Posterior vena cava (tissue), 2 donors: ENCODE data around the gene EXOC3L4. TPM values are rescaled to one million over a fixed set of nuclear protein-coding genes. Genes with fewer than 3 reads are reported as not detected.

Source experiments
- DNase-seq: peaks from one replicate; pipeline ENCODE4 v3.0.0-alpha.2; 2020; ENCODE audit warnings: low spot score
- intact Hi-C, 2 donors: fragments of 100-400 bp; cut with DNase I; formaldehyde crosslinking; loops; one replicate each; pipeline versions ENCODE4 v1.14.1 to v1.14.2; 2022 to 2023
- total RNA-seq, 2 donors: library from RNA; stranded (reverse); fragmentation: NEBNext Ultra II Directional; extraction: Animal tissue kit (Norgen Biotek cat#: 25700); gene quantifications; one replicate each; pipeline ENCODE4 v1.2.1, GENCODE V29; 2021
- donor health status: DM: yes; HTN: yes; CAD: no.
- donor health status: DM: yes; HTN: yes; CAD: no.

EXOC3L4 gene
- total RNA-seq, 2 donors from 2014 or later: 1.0 to 2.5 TPM

DNA sequence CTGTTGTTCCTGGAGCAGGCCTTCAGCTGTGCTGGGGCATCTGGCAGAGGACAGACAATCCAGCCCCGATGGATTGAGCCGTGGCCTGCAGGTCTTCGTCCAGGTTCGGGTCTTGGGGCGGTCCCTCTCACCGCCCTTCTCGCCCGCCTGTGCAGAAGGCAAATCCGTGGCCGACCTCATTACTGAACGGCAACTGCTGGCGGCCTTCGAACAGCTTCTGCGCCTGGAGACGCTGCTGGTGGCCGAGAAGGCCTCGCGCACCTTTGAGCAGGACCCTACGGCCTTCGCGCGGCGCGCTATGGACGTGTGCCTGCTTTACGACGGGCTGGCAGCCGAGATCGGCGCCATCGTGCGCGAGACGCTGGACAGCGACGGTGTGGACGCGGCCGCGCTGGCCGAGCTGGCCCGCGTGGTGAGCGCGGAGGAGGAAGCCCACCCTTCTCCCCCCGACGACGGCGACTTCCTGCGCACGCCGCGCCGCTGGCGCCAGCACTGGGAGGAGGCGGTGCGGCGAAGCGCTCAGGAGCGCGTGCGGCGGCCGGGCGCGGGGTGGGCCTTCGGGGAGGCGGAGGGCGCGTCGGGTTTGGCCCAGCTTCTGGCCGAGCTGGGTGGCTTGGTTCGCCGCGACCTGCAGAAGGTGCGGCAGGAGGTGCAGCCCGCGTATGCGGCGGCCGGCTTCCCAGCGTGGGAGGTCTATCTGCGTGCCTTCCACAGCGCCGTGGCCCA, 7.6 kb downstream of the EXOC3L4 start:
- no peak for DNase-seq
- intact Hi-C loops: no loop called here

DNA sequence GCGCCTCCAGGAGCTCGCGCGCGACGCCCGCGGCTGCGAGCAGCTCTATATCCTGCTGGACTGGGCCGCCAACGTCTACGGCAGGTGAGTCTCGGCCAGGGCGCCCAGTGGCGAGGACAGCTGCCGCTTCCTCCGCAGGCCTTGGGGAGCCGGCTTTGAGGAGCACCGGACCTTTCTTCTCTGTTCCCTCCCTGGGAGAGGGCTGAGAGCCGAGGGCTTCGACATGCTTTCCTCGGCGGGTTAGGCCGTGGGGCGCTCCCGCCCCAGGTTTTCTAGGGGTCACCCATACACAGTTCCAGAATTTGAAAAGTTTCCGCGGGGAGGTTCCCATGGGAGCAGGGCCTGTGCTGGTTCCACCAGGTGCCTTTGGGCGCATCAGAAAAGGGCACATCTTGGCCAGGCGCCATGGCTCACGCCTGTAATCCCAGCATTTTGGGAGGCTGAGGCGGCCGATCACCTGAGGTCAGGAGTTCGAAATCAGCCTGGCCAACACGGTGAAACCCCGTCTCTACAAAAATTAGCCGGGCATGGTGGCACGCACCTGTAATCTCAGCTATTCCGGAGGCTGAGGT, 8.2 kb downstream of the EXOC3L4 start:
- no peak for DNase-seq
- intact Hi-C loops: no loop called here

DNA sequence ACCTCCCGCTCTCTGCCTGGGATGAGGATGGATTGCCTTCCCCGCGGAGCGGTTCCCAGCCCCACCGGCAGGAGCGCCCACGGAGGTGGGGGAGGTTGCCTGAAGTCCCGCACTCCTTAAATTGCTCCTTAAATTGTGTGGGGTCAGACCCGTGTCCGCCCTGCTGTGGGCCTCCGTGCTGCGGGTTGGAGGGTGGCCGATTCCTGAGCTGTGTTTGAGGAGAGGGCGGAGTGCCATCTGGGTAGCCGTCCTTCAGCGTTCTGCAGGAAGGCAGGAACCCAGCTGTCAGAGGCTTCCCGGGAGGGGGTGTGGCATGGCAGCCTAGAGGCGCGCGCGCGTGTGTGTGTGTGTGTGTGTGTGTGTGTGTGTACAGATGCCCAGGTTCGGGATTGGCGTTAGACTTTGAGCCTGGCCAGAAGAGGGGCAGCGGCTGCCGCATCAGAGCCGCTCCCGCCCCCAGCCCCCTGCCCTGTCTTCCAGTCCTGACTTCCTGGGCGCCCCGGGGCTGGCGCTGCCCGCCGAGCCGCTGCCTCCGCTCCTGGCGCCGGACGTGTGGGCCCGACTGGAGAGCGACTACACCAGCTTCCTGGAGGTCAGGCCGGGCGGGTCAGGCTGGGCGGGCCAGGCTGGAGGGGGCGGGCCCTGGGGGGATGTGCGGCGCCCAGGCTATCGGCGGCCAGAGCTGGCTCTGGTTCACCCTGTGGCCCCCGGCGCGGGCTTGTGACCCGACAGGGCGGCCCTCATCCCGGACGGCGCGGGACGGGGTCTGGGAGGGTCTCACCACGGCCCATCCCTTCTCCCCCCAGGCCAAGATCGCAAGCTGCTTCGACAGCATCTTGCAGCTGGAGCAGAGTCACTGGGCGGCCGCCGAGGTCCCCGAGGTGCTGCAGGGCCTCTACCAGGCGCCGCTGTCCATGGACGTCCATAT, 9.2 kb downstream of the EXOC3L4 start:
- intact Hi-C loops: loop anchor here in 1 of 2 donors (2.0 kb wide), 1 partner anchor 83 kb away; no protein-coding TSS in a partner anchor
- no peak for DNase-seq

DNA sequence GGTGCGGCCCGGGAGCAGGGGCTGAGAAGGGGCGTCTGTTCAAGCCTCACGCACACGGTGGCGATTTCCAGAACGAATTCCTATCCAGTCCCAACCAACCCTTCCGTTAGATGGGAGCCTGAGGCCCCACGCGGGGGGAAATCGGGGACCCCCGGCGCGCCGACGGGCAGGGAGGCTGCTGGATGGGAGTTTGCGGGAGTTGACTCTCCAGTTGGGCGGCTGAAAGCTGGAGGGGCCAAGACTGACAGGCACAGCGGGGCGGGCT, 9.8 kb downstream of the EXOC3L4 start:
- intact Hi-C loops: loop anchor here in 1 of 2 donors (2.0 kb wide), 1 partner anchor 82 kb away; no protein-coding TSS in a partner anchor

DNA sequence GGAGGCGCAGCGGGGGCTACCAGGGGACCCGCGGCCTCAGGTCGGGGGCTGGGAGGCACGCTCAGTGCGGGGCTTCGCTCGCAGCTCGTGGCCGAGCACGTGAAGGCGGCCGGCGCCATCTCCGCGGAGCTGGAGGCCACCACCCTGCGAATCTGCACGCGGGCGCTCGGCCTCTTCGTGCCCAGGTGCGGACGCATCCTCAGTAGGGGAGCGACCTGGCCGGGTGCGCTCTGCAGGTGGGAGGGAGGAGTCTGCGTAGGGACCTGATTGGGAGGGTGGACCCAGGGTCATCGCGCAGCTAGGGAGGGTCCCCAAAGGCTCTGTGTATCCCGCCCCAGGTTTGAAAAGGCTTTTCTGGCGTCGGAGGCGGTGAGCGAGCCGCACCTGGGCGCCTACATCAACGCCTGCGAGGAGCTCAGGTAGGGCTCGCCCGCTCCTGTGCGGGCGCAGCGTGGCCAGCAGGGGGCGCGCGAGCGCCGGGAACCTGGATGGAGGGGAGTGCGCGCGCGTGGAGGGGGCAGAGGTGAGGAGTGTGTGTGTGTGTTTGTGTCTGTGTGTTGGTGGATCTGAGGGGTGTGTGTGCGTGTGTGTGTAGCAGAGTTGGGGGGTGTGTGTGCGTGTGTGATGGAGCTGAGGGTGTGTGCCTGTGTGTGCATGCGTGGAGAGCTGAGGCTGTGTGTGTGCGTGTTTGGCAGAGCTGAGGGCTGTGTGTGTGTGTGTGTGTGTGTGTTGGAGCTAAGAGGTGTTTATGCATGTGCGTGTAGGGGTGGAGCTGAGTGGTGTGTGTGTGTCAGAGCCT, 10.3 kb downstream of the EXOC3L4 start:
- intact Hi-C loops: loop anchor here (2.0 to 5.0 kb wide), 3 partner anchors 72 to 187 kb away; no protein-coding TSS in a partner anchor
- DNase-seq: no peak

More for the DNA sequence above, 9.8 kb downstream of the EXOC3L4 start:
- no peak for DNase-seq

DNA sequence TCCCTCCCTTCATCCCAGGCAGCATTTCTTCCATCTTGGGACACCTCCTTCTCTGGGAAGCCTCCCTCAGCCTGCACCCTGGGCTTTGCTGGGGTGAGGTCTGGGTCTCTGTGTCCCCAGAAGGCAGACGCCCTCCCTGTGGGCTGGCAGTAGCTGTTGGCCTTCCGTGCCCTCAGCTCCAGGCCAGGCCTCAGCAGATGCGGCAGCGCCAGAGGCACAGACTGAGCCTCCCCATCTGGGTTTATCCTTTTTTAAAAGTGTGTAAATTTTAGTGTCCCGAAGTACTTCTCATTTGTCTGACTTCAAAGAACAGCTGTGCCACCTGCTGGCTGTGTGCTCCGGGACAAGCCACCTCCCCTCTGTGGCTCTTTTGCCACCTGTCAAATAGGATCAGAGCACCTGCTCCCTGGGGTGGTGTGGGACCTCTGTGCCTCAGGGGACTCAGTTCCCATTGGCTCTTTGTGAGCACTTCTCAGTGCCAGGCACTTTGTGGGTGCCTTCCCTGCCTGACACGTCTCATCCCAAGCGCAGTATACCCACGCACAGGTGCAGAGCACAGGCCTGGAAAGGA, 11.1 kb downstream of the EXOC3L4 start:
- intact Hi-C loops: loop anchor here (2.0 to 5.0 kb wide), 3 partner anchors 72 to 187 kb away; no protein-coding TSS in a partner anchor
- no peak for DNase-seq

- intact Hi-C loops: loop anchor here (5.0 kb wide), 2 partner anchors 70 to 185 kb away; no protein-coding TSS in a partner anchor
- no peak for DNase-seq
These were observed 12.9 kb downstream of the EXOC3L4 start for GRCh38 chr14:103107455-103107854.

DNA sequence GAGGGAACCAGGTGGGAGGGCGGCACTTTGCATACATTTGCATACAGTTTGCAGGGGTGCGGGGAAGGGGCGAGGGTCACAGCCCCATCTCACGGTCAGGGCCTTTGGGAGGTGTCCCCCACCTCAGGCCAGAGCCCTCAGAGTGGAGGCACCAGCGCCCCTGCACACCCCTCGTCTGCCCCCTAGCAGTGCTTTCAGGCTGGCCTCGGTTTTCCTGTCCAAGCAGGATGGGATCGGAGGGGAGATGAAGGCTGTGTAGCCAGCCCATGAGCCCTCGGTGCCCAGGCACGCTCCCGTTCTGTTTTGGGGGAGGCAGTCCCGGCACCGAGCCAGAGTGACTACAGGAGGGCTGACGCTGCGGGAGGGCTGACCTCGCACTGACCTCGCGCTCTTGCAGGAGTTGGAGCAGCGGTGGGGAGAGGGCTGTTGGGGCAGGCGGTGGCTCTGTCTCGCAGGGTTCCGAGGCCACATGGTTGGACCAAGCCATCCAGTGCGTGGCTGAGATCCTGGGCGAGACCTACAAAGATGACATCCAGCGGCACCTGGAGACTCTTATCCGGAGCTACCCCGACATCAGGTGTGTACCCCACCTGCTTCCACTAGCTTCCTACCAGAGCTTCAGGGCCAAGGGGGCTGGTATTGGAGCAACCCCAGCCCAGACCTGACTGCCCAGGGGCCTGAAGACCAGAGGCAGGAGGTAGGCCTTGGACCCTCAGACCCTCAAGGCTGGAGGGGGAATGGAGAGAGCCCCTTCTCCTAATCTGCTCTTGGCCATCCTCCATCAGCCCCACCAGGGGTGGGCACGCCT, 13.6 kb downstream of the EXOC3L4 start:
- intact Hi-C loops: loop anchor here (5.0 kb wide), 2 partner anchors 69 to 184 kb away; no protein-coding TSS in a partner anchor
- DNase-seq: no peak

GRCh38 chr14:103108749-103109207, 14.3 kb downstream of the EXOC3L4 start:
- no peak for DNase-seq
- intact Hi-C loops: loop anchor here (5.0 kb wide), 2 partner anchors 69 to 184 kb away; no protein-coding TSS in a partner anchor

- DNase-seq: no peak
- intact Hi-C loops: loop anchor here (5.0 kb wide), 2 partner anchors 68 to 183 kb away; no protein-coding TSS in a partner anchor
These were observed 15.3 kb downstream of the EXOC3L4 start for GRCh38 chr14:103109535-103110441.

- intact Hi-C loops: no loop called here
- DNase-seq: no peak
These were observed 16.2 kb downstream of the EXOC3L4 start for GRCh38 chr14:103110681-103111231.

GRCh38 chr14:103111232-103111868, 16.8 kb downstream of the EXOC3L4 start:
- DNase-seq: no peak
- intact Hi-C loops: no loop called here

GRCh38 chr14:103112400-103113243, 18.1 kb downstream of the EXOC3L4 start:
- intact Hi-C loops: no loop called here

DNA sequence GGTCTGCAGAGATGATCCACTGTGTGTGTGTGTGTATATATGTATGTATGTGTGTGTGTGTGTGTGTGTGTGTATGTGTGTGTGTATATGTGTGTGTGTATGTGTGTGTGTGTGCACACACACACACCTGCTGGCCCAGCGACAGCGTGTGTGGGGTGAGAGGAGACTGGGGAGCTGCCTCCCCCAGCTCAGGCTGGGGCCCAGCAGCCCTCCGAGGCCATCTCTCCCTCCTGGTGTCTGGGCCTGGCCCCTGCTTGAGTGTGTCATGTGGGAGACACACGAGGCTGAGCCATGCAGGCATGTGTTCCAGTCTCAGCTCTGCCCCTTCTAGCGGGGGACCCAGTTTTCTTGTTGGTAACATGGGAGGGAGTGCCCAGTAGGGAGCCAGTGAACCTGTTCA, 18.8 kb downstream of the EXOC3L4 start:
- intact Hi-C loops: no loop called here
- no peak for DNase-seq

More at GRCh38 chr14:103112400-103113243, 18.1 kb downstream of the EXOC3L4 start:
- DNase-seq: no peak

GRCh38 chr14:103113774-103114173, 19.2 kb downstream of the EXOC3L4 start:
- intact Hi-C loops: no loop called here
- DNase-seq: no peak
